Activated CD4-positive, alpha-beta T cell treated with anti-CD3 and anti-CD28 coated beads for 4 hours (primary cell): ENCODE measurements around the gene LUC7L2.
A peak's percentile ranks its signal among the peaks of the same experiment; 100 is the strongest.
"Not testable (repeated sequence)": the region's sequence is repeated elsewhere in the genome, so short reads cannot be mapped to it uniquely, and the experiment has no call there.

Source experiments
- DNase-seq, 2 donors: peaks; one replicate each; pipeline ENCODE4 v3.0.0-alpha.2; 2020

The LUC7L2 gene

GRCh38 chr7:139359366-139360209 is at the start of gene LUC7L2:
TSS of gene LUC7L2 (plus strand) at chr7:139359894. CDS start at chr7:139360262, 368 bp downstream.
- DNase-seq, result peak; percentile 100

- DNase-seq, result no peak
Observed at GRCh38 chr7:139317939-139318505, 41.7 kb upstream of the LUC7L2 start.

GRCh38 chr7:139321071-139321745 is 38.5 kb upstream of the LUC7L2 start:
- DNase-seq, result no peak

DNA sequence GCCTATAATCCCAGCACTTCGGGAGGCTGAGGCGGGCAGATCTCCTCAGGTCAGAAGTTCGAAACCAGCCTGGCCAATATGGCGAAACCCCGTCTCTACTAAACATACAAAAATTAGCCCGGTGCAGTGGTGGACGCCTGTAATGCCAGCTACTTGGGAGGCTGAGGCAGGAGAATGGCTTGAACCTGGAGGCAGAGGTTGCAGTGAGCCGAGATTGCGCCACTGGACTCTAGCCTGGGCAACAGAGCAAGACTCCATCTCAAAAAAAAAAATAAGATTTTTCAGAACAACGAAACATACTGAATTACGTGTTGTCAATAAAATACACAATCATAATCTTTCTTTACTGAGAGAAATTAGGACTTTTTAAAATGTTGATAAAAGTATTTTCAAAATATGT is 35.0 kb upstream of the LUC7L2 start:
- not testable (repeated sequence) for DNase-seq

GRCh38 chr7:139328375-139328774 is 31.3 kb upstream of the LUC7L2 start:
- DNase-seq, result no peak

DNA sequence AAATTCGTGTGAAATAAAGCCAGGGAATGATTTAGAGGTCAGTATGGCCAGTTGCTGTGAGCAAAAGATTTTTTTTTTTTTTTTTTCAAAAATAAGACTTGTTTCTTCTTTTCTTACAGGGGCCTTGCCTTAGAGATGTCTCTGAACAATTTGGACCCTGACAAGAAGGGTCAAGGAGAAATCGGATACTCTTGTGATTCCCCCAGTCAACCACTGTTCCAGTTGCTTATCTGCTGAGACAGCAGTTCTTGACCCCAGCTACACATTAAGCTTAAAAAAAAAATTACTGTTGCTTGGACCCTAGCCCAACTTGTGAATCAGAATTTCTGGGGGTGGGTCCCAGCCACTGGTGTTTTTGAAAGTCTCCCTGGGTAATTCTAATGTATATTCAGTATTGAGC is 30.6 kb upstream of the LUC7L2 start:
- DNase-seq, result no peak

- no peak for DNase-seq
Observed at GRCh38 chr7:139330333-139331030, 29.2 kb upstream of the LUC7L2 start.

DNA sequence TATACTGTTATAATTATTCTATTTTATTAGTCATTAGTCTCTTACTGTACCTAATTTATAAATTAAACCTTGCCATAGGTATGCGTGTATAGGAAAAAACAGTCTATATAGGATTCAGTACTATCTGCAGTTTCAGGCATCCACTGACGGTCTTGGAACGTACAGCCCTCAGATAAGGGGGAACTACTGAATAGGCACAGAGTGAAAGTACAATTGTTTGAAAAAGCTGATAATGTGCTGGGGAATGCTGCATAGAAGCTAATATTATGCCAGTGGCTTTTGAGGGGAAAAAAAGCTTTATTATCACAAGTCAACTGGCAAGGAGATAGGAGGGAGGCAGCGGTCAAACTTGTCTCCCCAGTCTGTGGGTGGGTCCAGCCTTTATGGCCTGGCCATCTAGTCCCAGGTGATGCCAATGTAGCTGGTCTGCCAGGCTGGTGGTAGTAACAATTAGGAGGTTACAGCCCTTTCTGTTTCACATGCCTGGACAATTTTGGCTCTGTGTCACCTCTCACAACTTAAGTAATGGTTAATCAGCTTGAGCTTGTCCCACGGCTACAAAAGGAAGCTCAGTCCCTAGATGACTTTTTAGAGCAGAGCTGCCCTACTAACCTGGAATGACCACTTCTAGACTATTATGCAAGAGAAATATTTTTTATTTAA is 26.9 kb upstream of the LUC7L2 start:
- no peak for DNase-seq

- not testable (repeated sequence) for DNase-seq
Observed at GRCh38 chr7:139333443-139333842, 26.3 kb upstream of the LUC7L2 start.

- DNase-seq, result no peak
Observed at GRCh38 chr7:139334399-139335150, 25.1 kb upstream of the LUC7L2 start.

DNA sequence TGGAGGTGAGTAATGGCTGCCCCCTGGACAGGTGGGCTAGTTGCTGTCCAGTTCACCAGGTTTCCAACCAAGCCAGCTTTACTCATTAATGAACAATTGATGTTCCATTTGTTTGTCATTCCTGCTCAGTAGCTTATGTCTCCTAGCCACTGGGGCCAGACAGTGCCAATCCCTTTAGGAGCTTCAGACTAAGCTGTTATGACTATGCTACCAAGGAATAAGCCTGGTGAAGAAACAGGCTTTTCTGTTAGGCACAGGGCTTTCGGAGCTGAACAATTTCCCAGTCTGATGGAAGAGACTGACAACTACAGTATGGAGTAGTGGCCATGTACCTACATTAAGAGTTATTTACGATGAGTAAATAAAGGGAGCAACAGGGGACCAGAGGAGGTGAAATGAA is 20.7 kb upstream of the LUC7L2 start:
- DNase-seq, result no peak

DNA sequence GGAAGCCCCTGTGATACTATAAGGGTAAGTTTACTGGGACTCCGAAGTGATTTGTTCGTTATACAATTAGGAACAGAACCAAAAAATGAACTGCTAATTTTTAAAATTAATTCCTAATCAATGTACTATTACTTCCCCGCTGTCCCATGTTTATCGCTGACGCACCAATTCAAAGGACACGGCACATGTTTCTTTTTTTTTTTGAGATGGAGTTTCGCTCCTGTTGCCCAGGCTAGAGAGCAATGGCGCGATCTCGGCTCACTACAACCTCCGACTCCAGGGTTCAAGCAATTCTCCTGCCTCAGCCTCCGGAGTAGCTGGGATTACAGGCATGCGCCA is 20.0 kb upstream of the LUC7L2 start:
- no peak for DNase-seq

GRCh38 chr7:139340037-139340807 is 19.5 kb upstream of the LUC7L2 start:
- DNase-seq, result peak; percentile 99

- DNase-seq, result peak in 1 of 2 donors; percentile 77
Observed at GRCh38 chr7:139340808-139341057, 19.0 kb upstream of the LUC7L2 start.

DNA sequence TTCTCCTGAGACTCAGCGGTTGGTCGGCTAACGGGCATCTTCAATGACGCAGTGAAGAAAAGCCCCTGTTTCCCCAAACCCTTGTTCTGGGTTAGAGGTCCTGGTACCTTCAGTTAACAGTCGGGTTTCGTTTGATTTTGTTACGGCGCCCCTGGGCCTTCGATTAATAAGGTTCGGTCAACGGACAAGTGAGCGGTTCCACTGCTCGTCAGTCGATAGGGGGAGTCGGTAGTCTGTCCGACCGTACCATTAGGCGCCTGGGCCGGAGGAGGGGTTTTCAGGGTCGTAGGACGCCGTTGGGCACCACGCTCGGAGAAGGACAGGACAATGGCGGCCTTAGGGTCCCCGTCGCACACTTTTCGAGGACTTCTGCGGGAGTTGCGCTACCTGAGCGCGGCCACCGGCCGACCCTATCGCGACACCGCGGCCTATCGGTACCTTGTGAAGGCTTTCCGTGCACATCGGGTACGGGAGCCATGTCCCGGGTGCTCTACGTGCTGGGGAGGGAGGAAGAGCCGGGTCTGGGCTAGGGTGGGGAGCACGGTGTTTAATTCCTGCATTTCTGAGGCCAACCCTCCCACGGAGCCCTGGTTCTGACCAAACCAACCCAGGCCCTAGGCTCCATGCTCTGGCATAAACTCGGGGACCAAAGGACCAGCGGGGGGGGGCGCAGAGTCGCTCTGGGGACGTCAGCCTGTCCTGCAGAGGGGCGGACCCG is 18.5 kb upstream of the LUC7L2 start, which contains the start of gene FMC1:
TSS of gene FMC1 (plus strand) at position 280 of the 718 bp plus-strand sequence. CDS start at position 328, 48 bp downstream.
- DNase-seq, result peak; percentile 79 to 84

- no peak for DNase-seq
Observed at GRCh38 chr7:139341776-139342226, 17.9 kb upstream of the LUC7L2 start.

DNA sequence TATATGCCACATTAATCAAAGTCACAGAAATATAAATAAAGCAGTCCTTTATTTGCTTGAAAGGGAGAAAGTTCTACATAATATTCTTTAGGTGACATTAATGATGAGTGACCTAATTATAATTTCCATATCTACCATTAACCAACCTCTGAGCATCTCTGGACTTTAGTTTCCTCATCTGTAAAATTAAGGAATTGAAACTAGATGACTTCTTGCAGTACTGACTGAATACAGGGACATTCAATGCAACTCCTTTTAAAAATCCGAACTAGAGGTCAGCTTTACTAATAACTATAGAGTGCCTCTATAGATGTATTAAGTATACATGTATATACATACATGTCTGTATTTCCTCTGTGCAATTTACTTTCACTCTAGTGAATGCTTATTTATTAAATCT is 14.7 kb upstream of the LUC7L2 start:
- DNase-seq, result no peak

- no peak for DNase-seq
Observed at GRCh38 chr7:139351027-139351426, 8.7 kb upstream of the LUC7L2 start.

DNA sequence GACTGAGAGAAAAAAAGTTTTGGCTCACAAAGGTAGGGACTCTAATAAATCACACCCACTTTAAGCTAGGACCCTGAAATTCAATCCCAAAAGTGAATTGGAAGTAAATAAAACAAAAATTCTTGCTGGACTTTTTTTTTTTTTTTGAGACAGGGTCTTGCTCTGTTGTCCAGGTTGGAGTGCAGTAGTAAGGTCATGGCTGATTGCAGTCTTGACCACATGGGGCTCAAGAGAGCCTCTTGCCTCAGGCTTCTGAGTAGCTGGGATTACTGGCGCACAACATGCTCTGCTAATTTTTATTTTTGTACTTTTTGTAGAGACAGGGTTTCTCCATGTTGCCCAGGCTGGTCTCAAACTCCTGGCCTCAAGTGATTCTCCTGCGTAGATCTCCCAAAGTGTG is 5.0 kb upstream of the LUC7L2 start:
- DNase-seq, result no peak

- no peak for DNase-seq
Observed at GRCh38 chr7:139355320-139355719, 4.4 kb upstream of the LUC7L2 start.
